OCI-LY7 (cell line): ENCODE data around the gene LRRC73. TPM values are rescaled to one million over a fixed set of nuclear protein-coding genes. Genes with fewer than 3 reads are reported as not detected.

ENCODE experiments used
- BruUV-seq: library from RNA; stranded (reverse); fragments of 400-500 nt; replicated peaks from 2 replicates; lab custom pipeline; 2021; lab: Mats Ljungman, UMichigan
- CTCF ChIA-PET: fragments of 300-600 bp; sonication (Branson Sonifier 250); formaldehyde crosslinking; loops from one replicate; lab custom pipeline; 2022; ENCODE audit warnings: antibody characterized with exemption; ENCODE audit not compliant: unreplicated experiment; lab: Charles Lee
- POLR2A ChIA-PET: fragments of 300-600 bp; sonication (Branson Sonifier 250); formaldehyde crosslinking; loops from one replicate; lab custom pipeline; 2022; ENCODE audit warnings: antibody characterized with exemption; lab: Charles Lee
- DNase-seq: peaks from one replicate; pipeline ENCODE4 v3.0.0-alpha.2; 2015; ENCODE audit warnings: low spot score
- H2AFZ ChIP-seq: fragments of 200-600 bp; sonication (generic), shearing (Covaris generic); 2 replicates; pipeline ENCODE4 v1.6.1; 2014; ENCODE audit warnings: mild to moderate bottlenecking, antibody characterized with exemption, low read length, moderate library complexity
- H3K27ac ChIP-seq: fragments of 200-600 bp; sonication (generic); 2 replicates; pipeline ENCODE4 v1.5.1; 2014; ENCODE audit warnings: mixed run types, low read depth, mild to moderate bottlenecking, moderate library complexity, low read length, inconsistent platforms; ENCODE audit not compliant: poor library complexity, severe bottlenecking
- H3K36me3 ChIP-seq: fragments of 200-600 bp; sonication (generic); 2 replicates; pipeline ENCODE4 v1.6.1; 2014; ENCODE audit warnings: mild to moderate bottlenecking, antibody characterized with exemption, low read length, moderate library complexity, mixed read lengths; ENCODE audit not compliant: insufficient read depth
- H3K4me1 ChIP-seq: fragments of 200-600 bp; sonication (generic); 2 replicates; pipeline ENCODE4 v1.5.1; 2014; ENCODE audit warnings: mild to moderate bottlenecking, low read length; ENCODE audit not compliant: insufficient read depth, poor library complexity, severe bottlenecking
- H3K4me2 ChIP-seq: fragments of 200-600 bp; sonication (generic); 2 replicates; pipeline ENCODE4 v1.6.1; 2014; ENCODE audit warnings: mild to moderate bottlenecking, low read length
- H3K4me3 ChIP-seq: fragments of 200-600 bp; sonication (generic); 2 replicates; pipeline ENCODE4 v1.5.1; 2014; ENCODE audit warnings: mild to moderate bottlenecking, low read depth, low read length; ENCODE audit not compliant: poor library complexity, severe bottlenecking
- H3K79me2 ChIP-seq: fragments of 200-600 bp; sonication (generic); 2 replicates; pipeline ENCODE4 v1.6.1; 2016; ENCODE audit warnings: low read depth, mild to moderate bottlenecking, low read length, moderate library complexity, mixed read lengths; ENCODE audit not compliant: insufficient read depth
- H3K9me2 ChIP-seq: fragments of 200-600 bp; sonication (generic); 2 replicates; pipeline ENCODE4 v1.6.1; 2016; ENCODE audit warnings: mild to moderate bottlenecking, low read length, mixed read lengths; ENCODE audit not compliant: insufficient read depth
- H3K9me3 ChIP-seq: fragments of 200-600 bp; sonication (generic); 2 replicates; pipeline ENCODE4 v1.6.1; 2014; ENCODE audit warnings: mild to moderate bottlenecking, mixed run types, low read length, mixed read lengths
- H4K20me1 ChIP-seq: fragments of 200-600 bp; sonication (generic); 2 replicates; pipeline ENCODE4 v1.6.1; 2014; ENCODE audit warnings: mild to moderate bottlenecking, antibody characterized with exemption, low read length, moderate library complexity, mixed read lengths; ENCODE audit not compliant: insufficient read depth
- CTCF ChIP-seq: fragments of 200-600 bp; sonication (generic); conservative IDR thresholded peaks from 2 replicates; pipeline ENCODE4 v1.5.1; 2014; ENCODE audit warnings: mild to moderate bottlenecking, antibody characterized with exemption, low read length, moderate library complexity, mixed read lengths
- EZH2phosphoT487 ChIP-seq: fragments of 200-600 bp; sonication (generic); IDR thresholded peaks from 2 replicates; pipeline ENCODE4 v1.6.1; 2018; ENCODE audit warnings: low read depth, borderline replicate concordance, mild to moderate bottlenecking, mixed run types, antibody characterized with exemption, low read length, moderate library complexity, mixed read lengths
- intact Hi-C: fragments of 100-400 bp; cut with micrococcal nuclease; formaldehyde crosslinking; loops from one replicate; pipeline ENCODE4 v1.10.0; 2022; ENCODE audit not compliant: unreplicated experiment
- total RNA-seq, 2 experiments: library from RNA; depleted of rRNA in 1 of 2; stranded (reverse); fragments of >200 nt in 1 of 2; shearing (Covaris generic) in 1 of 2; gene quantifications; 2 replicates each; pipeline ENCODE4 v1.2.3, GENCODE V29; 2014 to 2022

LRRC73 gene
- total RNA-seq, 2 experiments from 2014 or later, result 0.19 to 0.25 TPM

GRCh38 chr6:43506171-43506570 is 4.0 kb downstream of the LRRC73 start:
- H4K20me1 ChIP-seq, result no peaks in the 10 kb centered on the region
- H3K36me3 ChIP-seq, result peaks cover 41% of the 10 kb centered on the region
- ChIA-PET POLR2A (interaction anchor here (0.6 to 1.5 kb wide), 4 partner anchors 14 to 529 kb away, joined by 3 to 4 read pairs (median 3); no protein-coding TSS in a partner anchor), CTCF (interaction anchor here (0.6 to 1.4 kb wide), 3 partner anchors 10 to 13 kb away, joined by 3 to 4 read pairs (median 4); partner anchors contain the start of gene POLR1C)
- H3K9me3 ChIP-seq, result no peaks in the 10 kb centered on the region
- no peak for DNase-seq
- H3K27ac ChIP-seq, result no peak overlapping the region
- H3K4me3 ChIP-seq, result no peak overlapping the region
- H3K4me2 ChIP-seq, result no peak overlapping the region
- intact Hi-C loops, result loop anchor here (1.0 to 10.0 kb wide), 2 partner anchors 243 to 431 kb away; partner anchors contain the start of gene PTK7
- no peak overlapping the region for H2AFZ ChIP-seq
- no peaks in the 10 kb centered on the region for H3K9me2 ChIP-seq
- H3K79me2 ChIP-seq, result no peaks in the 10 kb centered on the region
- TF ChIP-seq EZH2phosphoT487 (no peak), CTCF (no peak)
- no TSS peak for BruUV-seq
- no peaks in the 10 kb centered on the region for H3K4me1 ChIP-seq

- Histone ChIP-seq H2AFZ (no peak overlapping the region), H3K27ac (no peak overlapping the region), H3K4me1 (no peaks in the 10 kb centered on the region), H3K36me3 (peaks cover 40% of the 10 kb centered on the region), H3K4me2 (no peak overlapping the region), H4K20me1 (no peaks in the 10 kb centered on the region), H3K9me3 (no peaks in the 10 kb centered on the region), H3K9me2 (no peaks in the 10 kb centered on the region), H3K79me2 (no peaks in the 10 kb centered on the region), H3K4me3 (no peak overlapping the region)
- no peak for DNase-seq
- TF ChIP-seq EZH2phosphoT487, result no peak
- no TSS peak for BruUV-seq
- intact Hi-C loops, result loop anchor here (1.0 to 10.0 kb wide), 2 partner anchors 242 to 431 kb away; partner anchors contain the start of gene PTK7
- POLR2A ChIA-PET, result interaction anchor here (0.6 to 1.5 kb wide), 4 partner anchors 28 to 555 kb away, joined by 3 to 7 read pairs (median 4); partner anchors contain the start of gene TJAP1
- CTCF ChIA-PET, result interaction anchor here (1.4 kb wide), 1 partner anchor 10 kb away, joined by 4 read pairs; no protein-coding TSS in a partner anchor
These were observed 4.4 kb downstream of the LRRC73 start for GRCh38 chr6:43505718-43506117.

- POLR2A ChIA-PET, result interaction anchor here (0.5 to 1.5 kb wide), 5 partner anchors 27 to 757 kb away, joined by 3 to 7 read pairs (median 4); partner anchors contain the start of gene TJAP1
- Histone ChIP-seq H3K4me1 (no peaks in the 10 kb centered on the region), H2AFZ (no peak overlapping the region), H3K36me3 (peaks cover 42% of the 10 kb centered on the region), H3K9me2 (no peaks in the 10 kb centered on the region), H3K4me2 (no peak overlapping the region), H3K4me3 (no peak overlapping the region), H4K20me1 (no peaks in the 10 kb centered on the region), H3K27ac (no peak overlapping the region), H3K79me2 (no peaks in the 10 kb centered on the region), H3K9me3 (no peaks in the 10 kb centered on the region)
- TF ChIP-seq CTCF (no peak), EZH2phosphoT487 (no peak)
- DNase-seq, result no peak
- CTCF ChIA-PET, result no interaction called here
- intact Hi-C loops, result loop anchor here (10.0 kb wide), 1 partner anchor 430 kb away; the partner anchor contains the start of gene PTK7
- BruUV-seq, result no TSS peak
These were observed 5.2 kb downstream of the LRRC73 start for GRCh38 chr6:43504756-43505593.
